SU-DHL-6 (cell line): Measurements from ENCODE around the gene PRR14L.
"Not testable (repeated sequence)": the region's sequence is repeated elsewhere in the genome, so short reads cannot be mapped to it uniquely, and the experiment has no call there.

Experiments
- H2AFZ ChIP-seq: fragments of 200-600 bp; sonication (generic); 2 replicates; pipeline ENCODE4 v1.6.1; 2014; ENCODE audit warnings: low read depth, mild to moderate bottlenecking, moderate library complexity, mixed read lengths, antibody characterized with exemption, low read length; ENCODE audit not compliant: severe bottlenecking
- H3F3A ChIP-seq: fragments of 200-600 bp; shearing (Covaris generic); 2 replicates; pipeline ENCODE4 v1.6.0; 2016; ENCODE audit warnings: antibody characterized with exemption, mild to moderate bottlenecking; ENCODE audit not compliant: insufficient read depth
- H3K27ac ChIP-seq: fragments of 200-600 bp; sonication (generic); 2 replicates; pipeline ENCODE4 v1.5.1; 2016; ENCODE audit warnings: low read depth, mild to moderate bottlenecking, low read length, moderate library complexity, mixed read lengths
- H3K27me3 ChIP-seq: fragments of 200-600 bp; sonication (generic), shearing (Covaris generic); 2 replicates; pipeline ENCODE4 v1.6.0; 2014; ENCODE audit warnings: mild to moderate bottlenecking, low read length
- H3K36me3 ChIP-seq: fragments of 200-600 bp; sonication (generic); 2 replicates; pipeline ENCODE4 v1.6.1; 2014; ENCODE audit warnings: mild to moderate bottlenecking, low read length, mixed read lengths
- H3K4me2 ChIP-seq: fragments of 300-600, 200-600 bp; shearing (Covaris generic), sonication (generic); 2 replicates; pipeline ENCODE4 v1.6.0; 2014; ENCODE audit warnings: low read length, low read depth, mild to moderate bottlenecking; ENCODE audit not compliant: poor library complexity, severe bottlenecking
- H3K4me3 ChIP-seq: fragments of 200-600 bp; sonication (generic); 2 replicates; pipeline ENCODE4 v1.5.1; 2014; ENCODE audit warnings: antibody characterized with exemption, low read length, mild to moderate bottlenecking, mixed read lengths; ENCODE audit not compliant: insufficient read depth, poor library complexity, severe bottlenecking
- H3K79me2 ChIP-seq: fragments of 200-600 bp; sonication (generic); 2 replicates; pipeline ENCODE4 v1.6.1; 2014; ENCODE audit warnings: mild to moderate bottlenecking, low read length, moderate library complexity; ENCODE audit not compliant: insufficient read depth
- H3K9ac ChIP-seq: fragments of 200-600 bp; sonication (generic); 2 replicates; pipeline ENCODE4 v1.7.0; 2014; ENCODE audit warnings: mild to moderate bottlenecking, low read length
- H3K9me2 ChIP-seq: fragments of 200-600 bp; sonication (generic); replicated peaks from 2 replicates; pipeline ENCODE4 v1.6.1; 2014; ENCODE audit warnings: low read length; ENCODE audit not compliant: insufficient read depth
- H3K9me3 ChIP-seq: fragments of 200-600 bp; sonication (generic); 2 replicates; pipeline ENCODE4 v1.6.1; 2014; ENCODE audit warnings: low read length, mixed read lengths; ENCODE audit not compliant: insufficient read depth
- H4K20me1 ChIP-seq: fragments of 200-600 bp; sonication (generic); 2 replicates; pipeline ENCODE4 v1.6.1; 2014; ENCODE audit warnings: low read depth, mild to moderate bottlenecking, antibody characterized with exemption, low read length, moderate library complexity, mixed read lengths
- CTCF ChIP-seq: fragments of 200-600 bp; sonication (generic); IDR thresholded peaks from one replicate; pipeline ENCODE4 v1.5.1; 2017; ENCODE audit warnings: antibody characterized with exemption, mild to moderate bottlenecking, low read length, moderate library complexity; ENCODE audit not compliant: insufficient read depth, poor library complexity, severe bottlenecking
- EZH2phosphoT487 ChIP-seq: fragments of 200-600 bp; sonication (generic), shearing (Covaris generic); conservative IDR thresholded peaks from 2 replicates; pipeline ENCODE4 v1.6.1; 2018; ENCODE audit warnings: mild to moderate bottlenecking, antibody characterized with exemption, low read length, moderate library complexity, mixed read lengths

The PRR14L gene

GRCh38 chr22:31680861-31681341, 69.0 kb downstream of the PRR14L start:
- Histone ChIP-seq H3K4me2 (no peak overlapping the region), H3K79me2 (no peaks in the 10 kb centered on the region)

GRCh38 chr22:31678748-31679147, 71.2 kb downstream of the PRR14L start:
- Histone ChIP-seq H3K27me3 (no peaks in the 10 kb centered on the region), H3F3A (peaks cover 9% of the 10 kb centered on the region; the same call in 1 of the 2 replicates), H3K36me3 (no peaks in the 10 kb centered on the region), H3K9me2 (no peaks in the 10 kb centered on the region), H2AFZ (no peak overlapping the region), H4K20me1 (no peaks in the 10 kb centered on the region), H3K79me2 (no peaks in the 10 kb centered on the region), H3K27ac (no peak overlapping the region), H3K9ac (no peak overlapping the region), H3K9me3 (no peaks in the 10 kb centered on the region), H3K4me2 (no peak overlapping the region), H3K4me3 (no peak overlapping the region)
- TF ChIP-seq EZH2phosphoT487 (no peak), CTCF (no peak)

More at GRCh38 chr22:31680861-31681341, 69.0 kb downstream of the PRR14L start:
- H4K20me1 ChIP-seq = no peaks in the 10 kb centered on the region
- no peaks in the 10 kb centered on the region for H3K36me3 ChIP-seq
- no peaks in the 10 kb centered on the region for H3K9me3 ChIP-seq
- H2AFZ ChIP-seq = no peak overlapping the region
- no peaks in the 10 kb centered on the region for H3K27me3 ChIP-seq
- H3K27ac ChIP-seq = no peak overlapping the region
- H3K9me2 ChIP-seq = no peaks in the 10 kb centered on the region
- H3K9ac ChIP-seq = no peak overlapping the region
- H3K4me3 ChIP-seq = no peak overlapping the region
- TF ChIP-seq EZH2phosphoT487 (no peak), CTCF (no peak)
- peaks cover 9% of the 10 kb centered on the region; the same call in 1 of the 2 replicates for H3F3A ChIP-seq

GRCh38 chr22:31676700-31677099, 73.2 kb downstream of the PRR14L start:
- peak overlapping the region; percentile 26 for H3K4me3 ChIP-seq
- peak overlapping the region; percentile 11; the same call in 1 of the 2 replicates for H3K9ac ChIP-seq
- no peaks in the 10 kb centered on the region for H4K20me1 ChIP-seq

GRCh38 chr22:31674219-31674618, 75.7 kb downstream of the PRR14L start:
- not testable (repeated sequence) for H3K9me2 ChIP-seq, H2AFZ ChIP-seq, H3K79me2 ChIP-seq, H3K4me2 ChIP-seq, H3K27ac ChIP-seq, H3K36me3 ChIP-seq, H4K20me1 ChIP-seq, H3K27me3 ChIP-seq, H3K4me3 ChIP-seq, H3K9ac ChIP-seq, H3K9me3 ChIP-seq, H3F3A ChIP-seq

More at GRCh38 chr22:31676700-31677099, 73.2 kb downstream of the PRR14L start:
- Histone ChIP-seq H3K9me2 (no peaks in the 10 kb centered on the region), H3K9me3 (no peaks in the 10 kb centered on the region), H3K27ac (no peak overlapping the region), H3K36me3 (no peaks in the 10 kb centered on the region), H3K27me3 (no peaks in the 10 kb centered on the region), H3K79me2 (no peaks in the 10 kb centered on the region), H3F3A (peaks cover 9% of the 10 kb centered on the region; the same call in 1 of the 2 replicates), H3K4me2 (peak overlapping the region; percentile 45), H2AFZ (peak overlapping the region; percentile 61)
- TF ChIP-seq EZH2phosphoT487 (no peak), CTCF (no peak)

DNA sequence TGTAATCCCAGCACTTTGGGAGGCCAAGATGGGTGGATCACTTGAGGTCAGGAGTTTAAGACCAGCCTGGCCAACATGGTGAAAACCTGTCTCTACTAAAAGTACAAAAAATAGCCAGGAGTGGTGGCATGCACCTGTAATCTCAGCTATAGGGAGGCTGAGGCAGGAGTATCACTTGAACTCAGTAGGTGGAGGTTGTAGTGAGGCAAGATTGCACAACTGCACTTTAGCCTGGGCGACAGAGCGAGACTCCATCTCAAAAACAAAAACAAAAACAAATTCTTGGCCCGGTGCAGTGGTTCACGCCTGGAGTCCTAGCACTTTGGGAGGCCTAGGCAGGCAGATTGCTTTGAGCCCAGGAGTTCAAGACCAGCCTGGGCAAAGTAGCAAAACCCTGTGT, 81.1 kb downstream of the PRR14L start:
- H4K20me1 ChIP-seq, H3K9me3 ChIP-seq, H3F3A ChIP-seq, H3K36me3 ChIP-seq, H3K79me2 ChIP-seq, H3K4me2 ChIP-seq, H3K9me2 ChIP-seq, H2AFZ ChIP-seq, H3K4me3 ChIP-seq, H3K27ac ChIP-seq, H3K27me3 ChIP-seq, H3K9ac ChIP-seq: not testable (repeated sequence)
